22Rv1 (cell line): ENCODE data around the gene SIGLEC15.
"Not testable (repeated sequence)": the region's sequence is repeated elsewhere in the genome, so short reads cannot be mapped to it uniquely, and the experiment has no call there.

Experiments
- ZFX ChIP-seq: fragments of 450-650 bp; IDR thresholded peaks from 2 replicates; pipeline ENCODE4 v1.6.1; 2017; ENCODE audit warnings: antibody characterized with exemption, borderline replicate concordance
- TF ChIP-seq, protein P1 (sequence below): fragments of 450-650 bp; IDR thresholded peaks from 2 replicates; pipeline ENCODE4 v1.5.1; 2017; ENCODE audit warnings: mild to moderate bottlenecking

DNA sequence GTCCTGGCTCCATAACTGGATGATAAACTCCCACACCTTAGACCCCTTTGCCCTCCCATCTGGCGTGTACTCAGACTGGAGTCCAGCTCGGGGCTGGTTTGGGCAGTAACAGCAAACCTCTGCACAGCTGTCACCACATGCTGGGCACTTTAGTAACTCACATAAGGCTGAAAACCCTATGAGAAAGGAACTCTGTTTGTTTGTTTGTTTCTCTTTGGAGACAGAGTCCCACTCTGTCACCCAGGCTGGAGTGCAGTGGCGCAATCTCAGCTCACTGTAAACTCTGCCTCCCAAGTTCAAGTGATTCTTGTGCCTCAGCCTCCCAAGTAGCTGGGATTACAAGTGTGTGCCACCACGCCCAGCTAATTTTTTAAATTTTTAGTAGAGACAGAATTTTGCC lies 1.2 kb downstream of the SIGLEC15 start:
- TF ChIP-seq ZFX: not testable (repeated sequence)
- TF ChIP-seq, protein P1, sequence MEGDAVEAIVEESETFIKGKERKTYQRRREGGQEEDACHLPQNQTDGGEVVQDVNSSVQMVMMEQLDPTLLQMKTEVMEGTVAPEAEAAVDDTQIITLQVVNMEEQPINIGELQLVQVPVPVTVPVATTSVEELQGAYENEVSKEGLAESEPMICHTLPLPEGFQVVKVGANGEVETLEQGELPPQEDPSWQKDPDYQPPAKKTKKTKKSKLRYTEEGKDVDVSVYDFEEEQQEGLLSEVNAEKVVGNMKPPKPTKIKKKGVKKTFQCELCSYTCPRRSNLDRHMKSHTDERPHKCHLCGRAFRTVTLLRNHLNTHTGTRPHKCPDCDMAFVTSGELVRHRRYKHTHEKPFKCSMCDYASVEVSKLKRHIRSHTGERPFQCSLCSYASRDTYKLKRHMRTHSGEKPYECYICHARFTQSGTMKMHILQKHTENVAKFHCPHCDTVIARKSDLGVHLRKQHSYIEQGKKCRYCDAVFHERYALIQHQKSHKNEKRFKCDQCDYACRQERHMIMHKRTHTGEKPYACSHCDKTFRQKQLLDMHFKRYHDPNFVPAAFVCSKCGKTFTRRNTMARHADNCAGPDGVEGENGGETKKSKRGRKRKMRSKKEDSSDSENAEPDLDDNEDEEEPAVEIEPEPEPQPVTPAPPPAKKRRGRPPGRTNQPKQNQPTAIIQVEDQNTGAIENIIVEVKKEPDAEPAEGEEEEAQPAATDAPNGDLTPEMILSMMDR: not testable (repeated sequence)
